Fibroblast of the aortic adventitia (primary cell): Measurements from ENCODE around the gene CDK1. TPM values are rescaled to one million over a fixed set of nuclear protein-coding genes. Genes with fewer than 3 reads are reported as not detected.

Experiments
- DNase-seq: peaks from one replicate; pipeline ENCODE4 v3.0.0-alpha.2; 2010; ENCODE audit warnings: low read depth
- H3K4me3 ChIP-seq: 2 replicates; pipeline ENCODE4 v1.5.1; 2011; ENCODE audit warnings: low read depth, mild to moderate bottlenecking, control low read depth, low read length, moderate library complexity
- CTCF ChIP-seq: IDR thresholded peaks from 2 replicates; pipeline ENCODE4 v1.5.1; 2011; ENCODE audit warnings: mild to moderate bottlenecking, low read length, control low read depth, inconsistent platforms; ENCODE audit not compliant: insufficient read depth
- total RNA-seq: library from RNA; depleted of rRNA; stranded (reverse); fragments of >200 nt; gene quantifications from 2 replicates; pipeline ENCODE4 v1.2.3, GENCODE V29; 2012; ENCODE audit warnings: low replicate concordance

The CDK1 gene
- 0.90 and 82.9 TPM in 2 replicates for total RNA-seq

GRCh38 chr10:60778214-60778970, at the start of gene CDK1:
CDK1 (plus strand) TSS chr10:60778478; CDS start chr10:60780166, 1,688 bp downstream.
- H3K4me3 ChIP-seq = peak within 1 kb of the TSS; percentile 81
- DNase-seq = peak; percentile 99
- TF ChIP-seq CTCF = no peak

- TF ChIP-seq CTCF = no peak
- DNase-seq = no peak
- H3K4me3 ChIP-seq = no peak overlapping the region
Observed at GRCh38 chr10:60729106-60729505, 49.2 kb upstream of the CDK1 start.

- no peak for DNase-seq
- TF ChIP-seq CTCF = no peak
- no peak overlapping the region for H3K4me3 ChIP-seq
Observed at GRCh38 chr10:60731134-60731885, 47.0 kb upstream of the CDK1 start.

- TF ChIP-seq CTCF = no peak
- H3K4me3 ChIP-seq = no peak overlapping the region
- no peak for DNase-seq
Observed at GRCh38 chr10:60732198-60732806, 46.0 kb upstream of the CDK1 start.

- peak overlapping the region; percentile 43 for H3K4me3 ChIP-seq
- TF ChIP-seq CTCF = no peak
- peak; percentile 4 for DNase-seq
Observed at GRCh38 chr10:60732807-60733516, 45.3 kb upstream of the CDK1 start.

- DNase-seq = no peak
- H3K4me3 ChIP-seq = peak overlapping the region; percentile 43
- TF ChIP-seq CTCF = no peak
Observed at GRCh38 chr10:60733517-60733822, 44.8 kb upstream of the CDK1 start.
